ENCODE results near the gene FBXO36.
A peak's percentile ranks its signal among the peaks of the same experiment; 100 is the strongest.
"Not testable (repeated sequence)": the region's sequence is repeated elsewhere in the genome, so short reads cannot be mapped to it uniquely, and the experiment has no call there.

Gene FBXO36

DNA sequence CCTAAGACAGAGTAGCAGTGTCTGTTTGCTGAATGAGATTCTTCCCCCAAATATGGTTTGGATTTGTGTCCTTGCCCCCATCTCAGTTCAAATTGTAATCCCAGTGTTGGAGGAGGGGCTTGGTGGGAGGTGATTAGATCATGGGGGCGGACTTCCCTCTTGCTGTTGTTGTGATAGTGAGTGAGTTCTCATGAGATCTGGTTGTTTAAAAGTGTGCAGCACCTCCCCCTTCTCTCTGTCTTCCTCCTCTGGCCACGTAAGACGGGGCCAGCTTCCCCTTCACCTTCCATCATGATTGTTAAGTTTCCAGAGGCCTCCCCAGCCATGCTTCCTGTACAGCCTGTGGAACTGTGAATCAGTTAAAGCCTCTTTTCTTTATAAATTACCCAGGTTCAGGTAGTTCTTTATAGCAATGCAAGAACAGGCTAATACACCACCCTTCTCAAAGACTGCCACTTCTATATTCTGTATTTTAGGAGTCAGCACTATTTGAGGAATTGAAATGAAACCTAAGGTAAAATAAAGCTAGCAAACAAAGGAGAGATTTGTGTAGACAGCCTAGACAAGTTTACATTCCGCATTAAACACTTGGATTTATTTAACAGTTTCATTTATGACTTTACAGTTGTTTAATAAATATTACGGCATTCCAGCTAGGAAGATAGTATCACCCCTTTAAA, 21.6 kb downstream of the FBXO36 start:
- DNase-seq, result peak; percentile 10
- Histone ChIP-seq H3K27ac (no peak overlapping the region), H3K27me3 (replicated peaks) (no peaks in the 10 kb centered on the region), H3K4me3 (ENCODE audit: low read depth, low read length) (no peak overlapping the region), H3K36me3 (replicated peaks) (no peaks in the 10 kb centered on the region)
- in situ Hi-C loops (cut with HindIII; ENCODE audit: low pct_ligation_motif_present, low sequenced_read_pairs), result no loop called here
- TF ChIP-seq, protein P1, sequence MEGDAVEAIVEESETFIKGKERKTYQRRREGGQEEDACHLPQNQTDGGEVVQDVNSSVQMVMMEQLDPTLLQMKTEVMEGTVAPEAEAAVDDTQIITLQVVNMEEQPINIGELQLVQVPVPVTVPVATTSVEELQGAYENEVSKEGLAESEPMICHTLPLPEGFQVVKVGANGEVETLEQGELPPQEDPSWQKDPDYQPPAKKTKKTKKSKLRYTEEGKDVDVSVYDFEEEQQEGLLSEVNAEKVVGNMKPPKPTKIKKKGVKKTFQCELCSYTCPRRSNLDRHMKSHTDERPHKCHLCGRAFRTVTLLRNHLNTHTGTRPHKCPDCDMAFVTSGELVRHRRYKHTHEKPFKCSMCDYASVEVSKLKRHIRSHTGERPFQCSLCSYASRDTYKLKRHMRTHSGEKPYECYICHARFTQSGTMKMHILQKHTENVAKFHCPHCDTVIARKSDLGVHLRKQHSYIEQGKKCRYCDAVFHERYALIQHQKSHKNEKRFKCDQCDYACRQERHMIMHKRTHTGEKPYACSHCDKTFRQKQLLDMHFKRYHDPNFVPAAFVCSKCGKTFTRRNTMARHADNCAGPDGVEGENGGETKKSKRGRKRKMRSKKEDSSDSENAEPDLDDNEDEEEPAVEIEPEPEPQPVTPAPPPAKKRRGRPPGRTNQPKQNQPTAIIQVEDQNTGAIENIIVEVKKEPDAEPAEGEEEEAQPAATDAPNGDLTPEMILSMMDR (IDR thresholded peaks at IDR 0.05; ENCODE audit: low read depth, low read length, missing control alignments), result no peak

DNA sequence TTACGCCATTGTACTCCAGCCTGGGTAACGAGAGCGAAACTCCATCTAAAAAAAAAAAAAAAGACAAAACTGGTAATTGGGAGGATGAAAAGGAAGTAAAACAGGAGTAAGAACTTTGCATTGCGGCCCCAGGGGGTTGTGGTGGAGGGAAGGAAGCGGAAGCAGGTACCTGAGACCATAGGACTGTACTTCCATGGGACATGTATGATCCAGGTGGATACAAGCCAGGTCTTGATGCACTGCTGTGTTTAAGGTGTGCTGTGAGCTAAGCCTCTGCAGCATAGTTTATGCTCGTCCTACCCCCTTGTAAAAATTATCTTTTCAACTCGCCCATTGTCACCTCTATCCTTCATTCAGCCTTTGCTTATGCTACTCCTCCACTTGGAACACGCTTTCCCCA, 23.7 kb downstream of the FBXO36 start:
- H3K36me3 ChIP-seq (replicated peaks), result no peaks in the 10 kb centered on the region
- TF ChIP-seq, protein P1 (IDR thresholded peaks at IDR 0.05; ENCODE audit: low read depth, low read length, missing control alignments), result no peak
- no peaks in the 10 kb centered on the region for H3K27me3 ChIP-seq (replicated peaks)
- H3K4me3 ChIP-seq (ENCODE audit: low read depth, low read length), result no peak overlapping the region
- no peak overlapping the region for H3K27ac ChIP-seq
- no peak for DNase-seq
- in situ Hi-C loops (cut with HindIII; ENCODE audit: low pct_ligation_motif_present, low sequenced_read_pairs), result no loop called here

DNA sequence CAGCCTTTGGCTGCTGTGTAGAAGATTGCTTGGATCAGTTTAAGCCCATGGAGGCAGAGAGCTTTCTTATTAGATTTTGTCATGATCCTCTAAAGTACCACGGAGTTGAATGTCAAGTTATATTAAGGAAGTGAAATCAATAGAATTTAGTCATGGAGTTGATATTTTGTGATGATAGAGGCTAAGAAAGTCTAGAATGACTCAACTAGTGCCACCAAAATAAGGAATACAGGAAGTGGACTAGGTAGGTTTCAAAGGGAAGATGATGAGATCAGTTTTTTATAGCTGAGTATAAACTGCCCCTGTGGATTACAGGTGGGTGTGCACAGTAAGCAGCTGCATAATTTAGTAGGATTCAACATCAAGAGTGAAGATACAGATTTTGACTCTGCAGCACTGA, 25.2 kb downstream of the FBXO36 start:
- in situ Hi-C loops (cut with HindIII; ENCODE audit: low pct_ligation_motif_present, low sequenced_read_pairs), result no loop called here
- Histone ChIP-seq H3K27ac (no peak overlapping the region), H3K36me3 (replicated peaks) (no peaks in the 10 kb centered on the region), H3K4me3 (ENCODE audit: low read depth, low read length) (no peak overlapping the region), H3K27me3 (replicated peaks) (no peaks in the 10 kb centered on the region)
- TF ChIP-seq, protein P1 (IDR thresholded peaks at IDR 0.05; ENCODE audit: low read depth, low read length, missing control alignments), result no peak
- DNase-seq, result no peak

DNA sequence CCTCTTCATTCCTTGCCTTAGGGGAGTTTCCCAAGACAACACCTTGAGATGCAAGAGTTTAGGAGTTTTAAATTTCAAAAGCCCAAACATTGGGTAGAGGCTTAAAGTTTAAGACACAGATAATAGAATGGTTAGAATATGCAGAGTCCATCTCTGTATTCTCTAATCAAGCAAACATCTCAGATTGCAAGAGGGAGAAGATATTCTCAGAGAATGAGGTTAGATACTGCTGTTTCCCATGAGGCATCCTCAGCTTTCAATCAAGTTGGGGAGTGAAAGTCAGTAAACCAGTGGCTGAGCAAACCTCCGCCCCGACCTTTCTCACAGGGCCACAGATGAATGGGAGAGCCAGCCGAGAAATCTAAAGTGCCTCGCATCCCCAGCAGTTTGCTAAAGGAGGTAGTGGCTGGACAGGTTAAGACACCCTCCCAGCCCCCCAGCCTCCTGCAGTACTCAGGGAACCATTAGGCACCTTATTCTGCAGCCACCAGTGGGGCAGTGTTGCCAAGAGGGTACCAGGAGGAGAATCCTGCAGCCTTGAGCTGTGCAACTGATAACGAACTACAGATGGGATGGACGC, 30.0 kb downstream of the FBXO36 start:
- H3K36me3 ChIP-seq (replicated peaks), result no peaks in the 10 kb centered on the region
- H3K4me3 ChIP-seq (ENCODE audit: low read depth, low read length), result no peak overlapping the region
- no peak overlapping the region for H3K27ac ChIP-seq
- DNase-seq, result no peak
- TF ChIP-seq, protein P1 (IDR thresholded peaks at IDR 0.05; ENCODE audit: low read depth, low read length, missing control alignments), result no peak
- in situ Hi-C loops (cut with HindIII; ENCODE audit: low pct_ligation_motif_present, low sequenced_read_pairs), result no loop called here
- H3K27me3 ChIP-seq (replicated peaks), result no peaks in the 10 kb centered on the region

DNA sequence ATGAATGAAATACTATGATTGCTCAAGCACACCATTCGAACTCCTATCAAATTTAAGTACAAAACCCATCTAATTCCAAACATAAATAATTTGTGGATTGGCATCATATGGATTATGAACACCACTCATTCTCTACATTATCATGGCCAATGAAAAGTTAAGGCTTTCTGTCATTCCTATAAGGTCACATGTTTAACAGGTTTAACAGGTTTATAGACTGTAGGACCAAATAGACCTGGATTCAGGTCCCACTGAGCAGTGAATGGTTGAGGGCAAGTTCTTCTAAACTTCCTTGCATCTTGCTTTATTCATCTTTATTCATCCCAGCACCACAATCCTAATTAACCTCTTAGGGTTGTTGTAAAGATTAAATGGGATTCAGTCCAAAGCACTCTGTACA, 33.4 kb downstream of the FBXO36 start:
- in situ Hi-C loops (cut with HindIII; ENCODE audit: low pct_ligation_motif_present, low sequenced_read_pairs), result no loop called here
- no peak for DNase-seq
- no peak overlapping the region for H3K4me3 ChIP-seq (ENCODE audit: low read depth, low read length)
- no peaks in the 10 kb centered on the region for H3K36me3 ChIP-seq (replicated peaks)
- no peak overlapping the region for H3K27ac ChIP-seq
- TF ChIP-seq, protein P1 (IDR thresholded peaks at IDR 0.05; ENCODE audit: low read depth, low read length, missing control alignments), result no peak
- no peaks in the 10 kb centered on the region for H3K27me3 ChIP-seq (replicated peaks)

DNA sequence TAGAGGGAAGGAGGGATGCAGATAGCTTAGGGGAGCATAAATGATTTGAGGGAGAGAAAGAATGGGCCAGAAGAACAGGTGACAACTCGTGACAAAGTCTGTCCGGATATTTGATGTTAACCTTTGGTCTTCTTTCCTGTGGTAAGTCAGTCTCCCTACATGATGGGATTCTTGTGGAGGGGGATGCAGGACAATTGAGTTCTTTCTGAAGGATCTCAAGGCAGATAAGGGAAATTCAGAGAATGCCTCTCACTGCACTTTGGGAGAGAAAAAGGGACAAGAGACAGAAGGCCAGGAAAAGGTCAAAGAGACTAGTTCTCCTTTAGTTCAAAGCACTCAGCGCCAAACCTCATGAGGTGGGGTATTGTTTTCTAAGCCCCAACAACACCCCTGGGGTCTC, 34.2 kb downstream of the FBXO36 start:
- in situ Hi-C loops (cut with HindIII; ENCODE audit: low pct_ligation_motif_present, low sequenced_read_pairs), result no loop called here
- TF ChIP-seq, protein P1 (IDR thresholded peaks at IDR 0.05; ENCODE audit: low read depth, low read length, missing control alignments), result no peak
- DNase-seq, result no peak

DNA sequence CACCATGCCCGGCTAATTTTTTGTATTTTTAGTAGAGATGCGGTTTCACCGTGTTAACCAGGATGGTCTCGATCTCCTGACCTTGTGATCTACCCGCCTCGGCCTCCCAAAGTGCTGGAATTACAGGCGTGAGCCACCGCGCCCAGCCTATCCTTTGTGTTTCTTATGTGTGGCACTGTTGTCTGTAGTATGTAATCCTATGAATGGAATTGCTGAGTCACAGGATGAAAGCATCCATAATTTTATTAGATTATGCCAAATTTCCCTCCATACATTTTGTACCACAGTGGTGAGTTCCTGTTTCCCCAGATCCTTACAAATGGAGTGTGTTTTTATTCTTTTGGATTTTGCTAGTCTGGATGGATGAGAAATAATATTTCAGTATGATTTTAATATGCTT, 41.3 kb downstream of the FBXO36 start:
- H3K36me3 ChIP-seq (replicated peaks); DNase-seq; in situ Hi-C loops (cut with HindIII; ENCODE audit: low pct_ligation_motif_present, low sequenced_read_pairs): not testable (repeated sequence)

More for the DNA sequence above, 34.2 kb downstream of the FBXO36 start:
- Histone ChIP-seq H3K27ac (no peak overlapping the region), H3K4me3 (ENCODE audit: low read depth, low read length) (no peak overlapping the region), H3K36me3 (replicated peaks) (no peaks in the 10 kb centered on the region), H3K27me3 (replicated peaks) (no peaks in the 10 kb centered on the region)

More for the DNA sequence above, 41.3 kb downstream of the FBXO36 start:
- not testable (repeated sequence) for H3K4me3 ChIP-seq (ENCODE audit: low read depth, low read length); H3K27me3 ChIP-seq (replicated peaks); H3K27ac ChIP-seq
